HuH-7 (cell line): Measurements from ENCODE around the gene REEP5.

ENCODE experiments used
- DNase-seq: peaks from one replicate; pipeline ENCODE4 v3.0.0; 2011; ENCODE audit warnings: low spot score

Gene REEP5

DNA sequence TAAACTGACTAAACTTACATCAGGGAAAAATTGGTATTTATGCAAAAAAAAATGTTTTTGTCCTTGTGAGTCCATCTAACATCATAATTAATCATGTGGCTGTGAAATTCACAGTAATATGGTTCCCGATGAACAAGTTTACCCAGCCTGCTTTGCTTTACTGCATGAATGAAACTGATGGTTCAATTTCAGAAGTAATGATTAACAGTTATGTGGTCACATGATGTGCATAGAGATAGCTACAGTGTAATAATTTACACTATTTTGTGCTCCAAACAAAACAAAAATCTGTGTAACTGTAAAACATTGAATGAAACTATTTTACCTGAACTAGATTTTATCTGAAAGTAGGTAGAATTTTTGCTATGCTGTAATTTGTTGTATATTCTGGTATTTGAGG is 77.5 kb downstream of the REEP5 start:
- no peak for DNase-seq

DNA sequence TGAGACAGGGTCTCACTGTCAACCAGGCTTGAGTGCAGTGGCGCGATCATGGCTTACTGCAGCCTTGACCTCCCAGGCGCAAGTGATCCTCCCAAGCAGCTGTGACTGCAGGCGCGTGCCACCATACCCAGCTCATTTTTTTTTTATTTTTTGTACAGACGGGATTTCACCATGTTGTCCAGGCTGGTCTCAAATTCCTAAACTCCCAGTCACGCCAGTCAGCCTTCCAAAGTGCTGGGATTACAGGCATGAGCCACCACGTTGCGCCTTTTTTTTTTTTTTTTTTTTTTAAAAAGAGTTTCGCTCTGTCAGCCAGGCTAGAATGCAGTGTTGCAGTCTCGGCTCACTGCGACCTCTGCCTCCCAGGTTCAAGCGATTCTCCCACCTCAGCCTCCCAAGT is 88.1 kb downstream of the REEP5 start:
- no peak for DNase-seq

- DNase-seq, result no peak
Measured at GRCh38 chr5:112830378-112830777, 91.6 kb downstream of the REEP5 start.
